ENCODE data around the gene BAIAP2L2.
"Not testable (repeated sequence)": the region's sequence is repeated elsewhere in the genome, so short reads cannot be mapped to it uniquely, and the experiment has no call there.

BAIAP2L2 gene

DNA sequence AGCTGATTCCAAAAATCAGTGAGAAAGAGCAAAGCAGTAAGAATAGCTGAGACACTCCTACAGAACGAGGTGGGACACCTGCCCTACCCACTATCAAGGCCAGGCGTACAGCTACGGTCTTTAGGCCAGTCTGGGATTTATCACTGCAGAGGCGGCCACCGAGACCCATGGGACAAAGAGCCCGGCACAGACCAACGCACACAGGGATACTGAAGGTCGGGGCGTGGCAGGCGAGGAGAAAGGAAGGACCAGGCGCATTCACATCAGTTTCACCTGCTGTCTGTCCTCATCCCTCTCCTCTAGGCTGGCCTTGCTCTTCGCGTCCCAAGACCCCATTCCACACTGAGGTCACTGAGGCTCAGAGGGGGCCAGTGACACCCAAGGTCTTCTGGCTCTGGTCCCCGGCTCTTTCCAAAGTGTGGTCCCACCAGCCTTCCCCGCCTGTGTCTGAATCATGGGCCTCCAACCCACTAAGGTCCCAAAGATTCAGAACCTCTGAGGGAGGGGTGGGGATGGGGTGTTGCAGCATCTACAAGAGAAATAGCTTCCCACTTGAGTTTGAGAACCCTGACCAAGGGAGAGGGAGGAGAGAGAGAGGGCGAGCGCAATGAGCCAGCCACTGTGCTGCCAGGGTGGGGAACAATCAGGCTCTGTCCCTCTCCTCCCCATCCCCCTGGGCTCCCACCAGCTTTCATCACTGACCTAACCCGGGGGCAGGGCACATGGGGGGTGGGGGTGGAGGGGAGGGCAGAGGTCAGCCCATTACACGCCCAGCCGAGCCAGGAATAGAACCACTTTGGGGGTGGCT, 60.5 kb downstream of the BAIAP2L2 start:
- H3K4me1 Mint-ChIP-seq: no peaks in the 10 kb centered on the region
- H3K36me3 Mint-ChIP-seq: no peaks in the 10 kb centered on the region
- H3K4me3 Mint-ChIP-seq: no peak overlapping the region
- H3K27me3 Mint-ChIP-seq: no peaks in the 10 kb centered on the region
- H3K9me3 Mint-ChIP-seq: no peaks in the 10 kb centered on the region
- peak overlapping the region; percentile 41 for H3K27ac Mint-ChIP-seq

DNA sequence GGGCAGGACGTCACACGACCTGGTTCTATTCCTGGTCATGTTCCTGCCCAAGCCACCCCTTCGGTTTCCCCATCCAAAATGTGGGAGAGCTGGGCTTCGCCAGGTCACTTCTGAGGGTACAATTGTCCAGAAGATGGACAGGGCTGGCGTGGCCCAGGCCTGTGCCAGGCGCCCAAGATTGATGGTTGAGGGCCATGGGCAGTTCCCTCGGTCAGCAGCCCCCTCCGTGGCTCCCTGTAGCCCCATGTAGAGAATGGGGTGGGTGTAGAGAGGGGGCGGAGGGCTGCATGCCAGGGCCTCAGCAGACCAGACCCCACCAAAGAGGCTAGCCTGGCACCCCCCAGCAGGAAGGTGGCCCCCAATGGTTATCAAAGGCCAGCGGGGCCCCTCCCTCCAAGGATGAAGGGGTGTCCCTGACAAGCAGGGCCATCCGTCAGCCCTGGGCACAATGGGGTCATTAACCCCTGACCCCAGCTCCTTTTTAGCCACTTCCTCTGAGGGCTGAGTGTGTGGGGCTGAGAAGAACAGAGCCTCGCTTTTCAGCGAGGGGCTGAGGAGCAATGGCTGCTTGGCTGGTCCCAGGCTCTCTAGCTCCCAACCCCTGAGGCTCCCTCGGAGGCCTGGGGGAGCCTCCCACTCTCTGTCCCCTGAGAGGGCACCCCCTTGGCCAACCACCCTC, 64.3 kb downstream of the BAIAP2L2 start:
- Mint-ChIP-seq H3K4me1 (no peaks in the 10 kb centered on the region), H3K4me3 (no peak overlapping the region), H3K27me3 (no peaks in the 10 kb centered on the region), H3K36me3 (no peaks in the 10 kb centered on the region), H3K27ac (no peak overlapping the region), H3K9me3 (no peaks in the 10 kb centered on the region)

DNA sequence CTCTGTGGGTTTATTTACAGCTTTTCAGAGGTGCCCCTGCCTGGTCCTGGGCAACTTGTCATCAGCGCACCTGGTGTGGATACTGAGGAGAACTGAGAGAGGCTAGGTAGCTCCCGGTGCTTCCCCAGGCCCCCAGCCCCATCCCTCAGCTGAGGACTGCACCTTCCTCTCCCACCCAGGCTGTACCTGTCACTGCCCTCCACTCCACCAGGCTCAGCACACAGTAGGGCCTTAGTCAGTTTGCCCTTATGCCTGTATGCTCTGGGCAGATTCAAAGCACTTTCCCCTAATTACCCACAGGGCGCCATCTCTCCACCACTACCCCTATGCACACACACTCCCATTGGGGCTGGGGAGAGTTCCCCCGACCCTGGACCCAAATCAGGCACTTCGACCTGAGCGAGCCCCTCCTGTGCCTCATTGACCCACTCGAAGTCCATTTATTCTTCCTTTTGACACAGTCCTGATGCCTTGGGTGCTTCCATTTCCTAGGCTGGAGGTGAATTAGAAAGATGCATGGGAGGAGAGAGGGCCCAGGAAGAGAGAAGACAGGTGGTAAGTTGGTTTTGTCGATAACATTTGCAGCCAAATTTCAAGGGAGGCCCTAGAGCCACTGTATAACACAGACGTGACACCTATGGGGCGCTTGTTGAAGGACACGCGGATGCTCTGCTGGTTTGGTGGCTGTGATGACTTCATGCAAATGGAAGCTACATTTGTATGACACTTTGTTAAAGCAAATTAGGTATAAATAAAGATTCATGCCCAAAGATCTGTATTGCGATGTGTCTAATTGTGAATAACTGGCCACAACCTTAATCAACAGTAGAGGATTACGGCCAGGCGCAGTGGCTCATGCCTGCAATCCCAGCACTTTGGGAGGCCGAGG, 67.1 kb downstream of the BAIAP2L2 start:
- Mint-ChIP-seq H3K9me3 (no peaks in the 10 kb centered on the region), H3K36me3 (no peaks in the 10 kb centered on the region), H3K27ac (no peak overlapping the region), H3K27me3 (no peaks in the 10 kb centered on the region), H3K4me3 (no peak overlapping the region), H3K4me1 (no peaks in the 10 kb centered on the region)

DNA sequence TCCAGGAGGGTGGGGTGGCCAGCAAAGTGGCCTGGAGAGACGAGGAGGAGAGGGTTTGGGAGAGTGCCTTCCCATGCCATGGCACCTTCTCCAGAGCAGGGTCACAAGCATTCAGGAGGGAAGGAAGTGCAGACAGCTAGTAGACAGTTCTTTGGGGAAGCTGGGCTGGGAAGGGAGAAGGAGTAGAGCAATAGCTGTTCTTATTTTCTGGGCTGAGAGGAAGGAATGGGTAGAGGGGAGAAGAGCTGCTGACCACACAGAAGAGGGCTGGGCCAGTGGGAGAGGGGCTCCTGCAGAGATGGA, 68.0 kb downstream of the BAIAP2L2 start:
- no peaks in the 10 kb centered on the region for H3K4me1 Mint-ChIP-seq
- no peaks in the 10 kb centered on the region for H3K27me3 Mint-ChIP-seq
- H3K36me3 Mint-ChIP-seq: no peaks in the 10 kb centered on the region
- peak overlapping the region; percentile 5 for H3K27ac Mint-ChIP-seq
- H3K9me3 Mint-ChIP-seq: no peaks in the 10 kb centered on the region
- no peak overlapping the region for H3K4me3 Mint-ChIP-seq

DNA sequence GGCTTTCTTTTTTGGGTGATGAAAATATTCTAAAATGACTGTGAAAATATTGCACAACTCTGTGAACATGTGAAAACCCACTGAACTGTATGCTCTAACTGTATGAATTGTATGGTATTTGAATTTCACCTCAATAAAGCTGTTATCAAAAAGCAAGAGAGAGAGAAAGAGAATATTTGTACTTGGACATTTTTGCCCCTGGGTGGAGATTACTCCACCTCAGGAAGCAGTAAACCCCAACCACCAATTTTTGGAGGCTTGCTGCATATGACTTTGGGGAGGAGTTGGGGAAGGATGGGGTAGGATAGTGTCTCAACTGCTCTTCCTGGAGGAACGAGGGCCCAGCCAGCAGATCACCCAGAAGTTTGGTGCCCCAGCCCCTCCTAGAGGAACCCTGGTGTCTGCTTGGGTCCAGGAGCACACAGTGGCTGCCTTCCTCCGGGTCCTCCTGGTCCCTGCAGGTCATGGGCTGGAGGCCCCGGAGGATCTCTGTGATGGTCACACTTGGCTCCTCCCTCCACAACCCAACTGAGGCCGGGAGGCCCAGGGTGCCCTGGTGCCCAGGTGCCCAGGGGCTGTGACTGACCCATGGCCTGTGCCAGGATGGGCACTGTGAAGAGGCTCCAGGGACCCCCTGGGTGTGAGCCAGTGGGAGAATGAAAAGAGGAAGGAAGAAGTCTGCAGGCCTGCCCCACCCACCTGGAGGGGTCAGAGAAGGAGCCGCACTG, 68.6 kb downstream of the BAIAP2L2 start:
- Mint-ChIP-seq H3K4me3 (no peak overlapping the region), H3K4me1 (no peaks in the 10 kb centered on the region), H3K36me3 (no peaks in the 10 kb centered on the region), H3K27ac (peak overlapping the region; percentile 5), H3K27me3 (no peaks in the 10 kb centered on the region), H3K9me3 (no peaks in the 10 kb centered on the region)

DNA sequence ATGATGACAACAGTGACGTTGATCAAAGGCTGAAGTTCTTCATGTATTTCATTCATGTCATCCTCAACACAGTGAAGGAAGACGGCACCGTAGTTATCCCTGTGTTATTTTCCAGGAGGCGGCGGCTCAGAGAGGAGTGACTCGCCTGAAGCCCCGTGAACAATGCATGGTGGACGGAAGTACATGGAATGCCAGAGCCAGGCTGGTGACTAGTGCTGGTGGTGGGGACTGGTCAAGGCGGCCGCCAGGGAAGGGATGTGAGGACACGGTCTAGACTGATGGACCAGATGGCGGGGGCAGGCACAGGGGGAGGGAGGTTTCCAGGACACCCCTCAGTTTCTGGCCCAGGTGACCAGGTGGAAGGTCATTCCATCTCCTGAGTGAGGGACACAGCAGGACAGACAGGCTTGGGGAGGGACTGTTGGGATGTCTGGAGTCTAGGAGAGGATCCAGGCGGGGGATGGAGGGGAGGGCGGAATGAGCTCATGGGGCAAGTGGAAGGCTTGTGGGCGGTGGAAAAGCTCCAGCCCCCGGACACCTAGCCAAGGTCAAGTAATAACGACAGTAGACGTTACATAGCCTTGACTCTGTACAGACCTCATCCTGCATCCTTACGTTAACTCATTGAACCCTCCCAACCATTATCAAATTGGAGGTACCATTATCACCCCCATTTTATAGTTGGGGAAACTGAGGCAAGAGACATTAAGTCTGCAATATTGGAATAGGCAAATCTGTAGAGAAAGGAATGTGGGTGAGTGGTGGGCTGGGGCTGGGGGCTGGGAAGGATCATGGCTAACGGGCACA, 69.3 kb downstream of the BAIAP2L2 start:
- Mint-ChIP-seq H3K27me3 (no peaks in the 10 kb centered on the region), H3K4me1 (no peaks in the 10 kb centered on the region), H3K27ac (no peak overlapping the region), H3K9me3 (no peaks in the 10 kb centered on the region), H3K4me3 (no peak overlapping the region), H3K36me3 (no peaks in the 10 kb centered on the region)

DNA sequence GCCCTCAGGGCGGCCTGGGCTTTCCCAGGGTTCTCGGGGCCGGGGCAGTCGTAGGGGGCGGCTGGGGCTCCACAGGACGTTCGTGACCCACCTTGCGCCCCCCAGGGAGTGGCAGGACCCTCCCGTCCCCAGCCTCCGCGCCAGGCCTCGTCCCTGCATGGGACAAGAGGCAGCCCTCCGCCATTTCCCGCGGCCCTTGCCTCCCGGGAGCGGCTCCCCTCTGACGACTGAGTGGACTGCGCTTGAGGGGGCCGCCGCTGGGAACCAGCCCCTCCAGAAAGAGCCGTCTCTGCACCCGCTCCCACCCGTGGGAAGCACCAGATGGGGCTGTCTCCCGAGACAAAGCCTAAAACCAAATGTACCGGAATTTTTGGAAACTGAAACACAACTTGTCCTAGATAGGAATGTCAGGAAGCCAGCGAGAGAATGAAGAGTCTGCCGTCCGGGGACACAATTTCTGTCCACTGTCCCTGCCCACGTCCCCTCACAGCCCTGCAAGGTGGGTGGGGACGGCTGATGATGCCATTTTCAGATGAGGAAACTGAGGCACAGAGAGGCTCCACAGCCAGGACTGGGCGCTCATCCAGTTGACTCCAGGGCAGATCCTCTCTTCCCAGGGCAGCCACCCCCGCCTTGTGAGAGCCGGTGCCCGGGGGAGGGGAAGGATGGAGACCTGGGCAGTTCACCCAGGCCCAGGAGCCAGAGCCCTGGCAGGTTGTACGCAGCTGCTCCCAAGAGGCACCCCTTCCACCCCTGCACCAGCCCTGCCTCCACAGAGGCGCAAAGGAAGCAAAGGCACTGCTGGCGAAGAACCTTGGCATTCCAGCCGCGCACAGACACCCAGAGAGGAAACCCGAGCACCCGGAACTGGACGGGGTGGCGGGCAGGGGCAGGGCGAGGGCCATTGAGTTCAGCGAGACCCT, 71.3 kb downstream of the BAIAP2L2 start:
- H3K4me3 Mint-ChIP-seq: no peak overlapping the region
- no peak overlapping the region for H3K27ac Mint-ChIP-seq
- no peaks in the 10 kb centered on the region for H3K4me1 Mint-ChIP-seq
- no peaks in the 10 kb centered on the region for H3K27me3 Mint-ChIP-seq
- H3K9me3 Mint-ChIP-seq: no peaks in the 10 kb centered on the region
- no peaks in the 10 kb centered on the region for H3K36me3 Mint-ChIP-seq

DNA sequence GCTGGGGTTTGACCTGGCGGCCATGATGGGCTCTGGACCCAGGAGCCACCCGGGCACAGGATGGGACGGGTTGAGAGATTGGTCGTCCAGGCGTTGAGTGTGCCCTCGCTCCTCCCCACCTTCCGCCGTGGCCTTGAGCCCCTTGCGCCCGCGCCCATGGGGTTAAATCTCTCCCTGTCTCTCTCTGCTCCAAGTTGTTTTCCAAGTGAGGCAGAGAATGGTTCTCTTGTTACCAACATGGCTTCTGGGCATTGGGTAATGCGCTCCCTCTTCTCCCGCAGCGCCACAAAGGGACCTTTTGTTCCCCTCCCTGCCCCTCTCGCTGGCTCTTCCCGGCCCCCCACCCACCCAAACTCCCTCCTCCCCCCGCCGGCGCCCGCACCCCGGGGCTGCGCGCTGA, 72.1 kb downstream of the BAIAP2L2 start:
- Mint-ChIP-seq H3K27me3 (no peaks in the 10 kb centered on the region), H3K4me1 (no peaks in the 10 kb centered on the region), H3K27ac (no peak overlapping the region), H3K4me3 (no peak overlapping the region), H3K9me3 (no peaks in the 10 kb centered on the region), H3K36me3 (no peaks in the 10 kb centered on the region)

DNA sequence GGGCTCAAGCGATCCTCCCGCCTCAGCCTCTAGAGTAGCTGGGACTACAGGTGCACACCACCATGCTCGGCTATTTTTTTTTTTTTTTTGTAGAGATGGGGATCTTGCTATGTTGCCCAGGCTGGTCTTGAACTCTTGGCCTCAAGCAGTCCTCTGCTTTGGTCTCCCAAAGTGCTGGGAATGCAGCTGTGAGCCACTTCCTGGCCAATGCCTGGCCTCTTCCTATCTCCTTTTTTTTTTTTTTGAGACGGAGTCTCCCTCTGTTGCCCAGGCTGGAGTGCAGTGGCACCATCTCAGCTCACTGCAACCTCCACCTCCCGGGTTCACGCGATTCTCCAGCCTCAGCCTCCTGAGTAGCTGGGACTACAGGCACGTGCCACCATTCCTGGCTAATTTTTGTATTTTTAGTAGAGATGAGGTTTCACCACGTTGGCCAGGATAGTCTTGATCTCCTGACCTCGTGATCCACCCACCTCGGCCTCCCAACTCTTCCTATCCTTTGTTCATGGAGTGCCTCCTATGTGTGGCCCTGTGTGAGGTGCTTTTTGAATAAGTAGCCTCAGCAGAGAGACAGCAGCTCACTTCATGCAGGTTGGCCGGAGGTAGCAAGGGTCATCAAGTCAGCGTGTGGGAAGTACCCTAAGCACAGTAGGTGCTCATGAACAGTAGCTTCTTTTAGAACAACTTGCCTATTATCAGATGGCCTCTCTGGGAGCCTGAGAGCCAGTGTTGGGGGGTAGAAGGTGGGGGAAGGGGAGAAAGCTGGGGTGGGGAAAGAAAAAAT, 72.9 kb downstream of the BAIAP2L2 start:
- not testable (repeated sequence) for H3K4me3 Mint-ChIP-seq, H3K27me3 Mint-ChIP-seq, H3K4me1 Mint-ChIP-seq, H3K27ac Mint-ChIP-seq, H3K36me3 Mint-ChIP-seq, H3K9me3 Mint-ChIP-seq

DNA sequence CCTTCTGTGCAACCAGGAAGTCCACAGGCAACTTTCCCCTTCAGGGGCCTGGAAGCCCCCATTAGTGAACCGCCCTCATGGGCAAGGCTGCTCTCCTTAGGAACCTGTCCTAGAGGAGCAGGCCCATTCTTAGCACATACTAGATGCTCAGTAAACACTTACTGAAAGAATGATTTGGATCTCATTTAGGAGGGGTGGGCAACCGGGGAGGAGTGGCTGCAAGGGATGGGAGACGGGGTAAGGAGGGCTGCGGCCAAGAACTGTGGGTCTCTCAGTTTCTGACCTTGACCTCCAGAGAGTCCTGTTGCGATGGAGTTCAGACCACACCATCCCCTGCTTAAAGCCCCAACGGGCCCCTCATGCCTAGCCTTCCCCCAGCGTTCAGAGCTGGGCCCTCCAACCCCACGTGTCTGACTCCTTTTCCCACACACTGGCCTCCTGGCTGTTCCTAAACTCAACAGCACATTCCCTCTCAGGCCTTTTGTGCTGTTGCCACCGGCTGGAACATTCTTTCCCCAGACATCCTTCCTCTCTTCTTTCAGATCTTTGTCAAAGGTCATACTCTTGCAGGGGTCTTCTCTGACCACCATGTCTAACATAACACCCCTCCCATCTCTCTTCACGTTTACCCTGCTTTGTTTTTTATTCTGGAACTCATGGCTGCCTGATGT, 74.0 kb downstream of the BAIAP2L2 start:
- Mint-ChIP-seq H3K9me3 (no peaks in the 10 kb centered on the region), H3K27ac (no peak overlapping the region), H3K4me3 (no peak overlapping the region), H3K4me1 (no peaks in the 10 kb centered on the region), H3K27me3 (no peaks in the 10 kb centered on the region), H3K36me3 (no peaks in the 10 kb centered on the region)

DNA sequence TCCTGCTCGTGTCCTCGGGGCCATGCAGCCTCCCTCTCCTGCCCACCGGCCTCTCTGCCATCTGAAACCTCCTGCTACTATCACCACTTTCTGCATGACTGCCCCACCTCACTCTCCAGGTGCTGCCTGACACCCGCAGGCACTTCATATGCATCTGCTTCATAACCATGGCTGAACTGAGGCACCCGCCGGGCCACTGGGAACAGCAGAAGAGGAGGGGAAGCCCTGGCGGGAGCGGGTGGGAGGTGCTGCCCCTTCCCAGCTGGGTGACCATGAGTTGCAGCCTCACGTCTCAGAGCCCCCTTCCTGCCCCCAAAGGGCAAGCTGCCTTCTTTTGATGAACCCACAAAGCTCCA, 75.0 kb downstream of the BAIAP2L2 start:
- no peaks in the 10 kb centered on the region for H3K27me3 Mint-ChIP-seq
- H3K4me1 Mint-ChIP-seq: no peaks in the 10 kb centered on the region
- H3K9me3 Mint-ChIP-seq: no peaks in the 10 kb centered on the region
- H3K4me3 Mint-ChIP-seq: no peak overlapping the region
- no peak overlapping the region for H3K27ac Mint-ChIP-seq
- H3K36me3 Mint-ChIP-seq: no peaks in the 10 kb centered on the region

All from activated naive CD4-positive, alpha-beta T cell treated with anti-CD3 and anti-CD28 coated beads, Interleukin-2, amount 50 U/mL, for 24 hours (primary cell).